Measurements from ENCODE around the gene IGFL3. TPM values are rescaled to one million over a fixed set of nuclear protein-coding genes. Genes with fewer than 3 reads are reported as not detected.
"Not testable (repeated sequence)": the region's sequence is repeated elsewhere in the genome, so short reads cannot be mapped to it uniquely, and the experiment has no call there.

Gene IGFL3
- total RNA-seq: not detected

GRCh38 chr19:46124638-46125115 is at the start of gene IGFL3:
IGFL3 (minus strand) TSS chr19:46124688; CDS start chr19:46124649, 39 bp downstream.
- Histone ChIP-seq H3K9ac (ENCODE audit: low read depth in 1 of 3, low read length in 3 of 3) (no peak within 1 kb of the TSS), H3K9me3 (ENCODE audit: control insufficient read depth in 3 of 3, low read length in 3 of 3) (no peaks in the 10 kb centered on the region), H3K27ac (ENCODE audit: low read depth, low read length) (no peak within 1 kb of the TSS), H3K4me1 (ENCODE audit: control insufficient read depth in 3 of 3, insufficient read depth in 3 of 3, low read length in 3 of 3) (no peaks in the 10 kb centered on the region), H3K27me3 (ENCODE audit: control insufficient read depth in 3 of 3, insufficient read depth in 3 of 3, low read length in 3 of 3) (peaks cover 5 to 15% (median 13%) of the 10 kb centered on the region in 3 donors), H3K36me3 (ENCODE audit: control insufficient read depth in 3 of 3, insufficient read depth in 3 of 3, low read length in 3 of 3) (no peaks in the 10 kb centered on the region), H3K4me3 (ENCODE audit: low read length in 3 of 3) (no peak within 1 kb of the TSS)

DNA sequence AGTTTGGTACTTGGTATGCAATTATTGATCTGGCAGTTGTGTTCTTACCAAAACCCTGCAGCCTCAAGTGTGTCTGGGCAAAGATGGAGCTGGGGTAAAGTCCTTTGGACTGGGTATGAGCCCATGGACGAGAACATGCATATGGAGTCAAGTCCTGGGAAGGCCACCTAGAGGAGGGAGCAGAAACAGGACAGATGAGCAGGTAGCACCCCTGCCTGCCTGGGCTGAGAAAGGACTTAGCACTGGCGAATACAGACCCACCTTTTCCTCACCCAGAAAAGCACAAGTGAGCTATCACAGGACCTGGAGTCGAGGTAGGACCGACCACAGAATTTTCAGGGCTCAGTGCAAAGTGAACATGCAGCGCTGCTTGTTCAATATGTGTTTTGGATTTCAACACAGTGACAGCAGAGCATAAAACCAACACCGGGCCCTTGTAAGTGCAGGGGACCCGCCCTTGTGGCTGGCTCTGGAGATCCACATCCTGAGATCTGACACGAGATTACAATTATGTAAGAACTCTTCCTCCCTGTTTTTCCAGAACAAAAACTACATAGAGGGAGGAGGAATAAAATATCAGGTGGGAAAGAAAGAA is 49.5 kb upstream of the IGFL3 start:
- Histone ChIP-seq H3K27ac (ENCODE audit: low read depth, low read length) (no peak overlapping the region), H3K4me1 (ENCODE audit: control insufficient read depth in 3 of 3, insufficient read depth in 3 of 3, low read length in 3 of 3) (no peaks in the 10 kb centered on the region), H3K36me3 (ENCODE audit: control insufficient read depth in 3 of 3, insufficient read depth in 3 of 3, low read length in 3 of 3) (no peaks in the 10 kb centered on the region), H3K27me3 (ENCODE audit: control insufficient read depth in 3 of 3, insufficient read depth in 3 of 3, low read length in 3 of 3) (peaks cover 9 to 19% (median 11%) of the 10 kb centered on the region in 3 donors), H3K4me3 (ENCODE audit: low read length in 3 of 3) (no peak overlapping the region), H3K9me3 (ENCODE audit: control insufficient read depth in 3 of 3, low read length in 3 of 3) (no peaks in the 10 kb centered on the region), H3K9ac (ENCODE audit: low read depth in 1 of 3, low read length in 3 of 3) (no peak overlapping the region)

DNA sequence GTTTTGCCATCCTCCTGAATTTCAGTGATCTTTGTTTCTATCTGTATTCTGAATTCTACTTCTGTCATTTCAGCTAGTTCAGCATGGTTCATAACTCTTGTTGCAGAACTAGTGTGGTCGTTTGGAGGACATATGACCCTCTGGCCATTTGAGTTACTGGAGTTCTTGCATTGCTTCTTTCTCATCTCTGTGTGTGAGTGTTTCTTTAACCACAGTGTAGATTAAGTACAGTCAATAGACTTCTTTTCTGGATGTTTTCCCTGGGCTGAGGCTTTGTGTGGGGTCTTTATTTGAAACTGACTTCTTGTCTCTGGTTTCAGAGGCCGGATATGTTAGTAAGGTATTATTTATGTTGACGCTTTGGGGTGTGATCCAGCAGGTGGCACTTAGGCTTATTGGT is 38.2 kb upstream of the IGFL3 start:
- no peaks in the 10 kb centered on the region for H3K36me3 ChIP-seq (ENCODE audit: control insufficient read depth in 3 of 3, insufficient read depth in 3 of 3, low read length in 3 of 3)
- no peak overlapping the region for H3K4me3 ChIP-seq (ENCODE audit: low read length in 3 of 3)
- H3K4me1 ChIP-seq (ENCODE audit: control insufficient read depth in 3 of 3, insufficient read depth in 3 of 3, low read length in 3 of 3): no peaks in the 10 kb centered on the region
- no peak overlapping the region for H3K9ac ChIP-seq (ENCODE audit: low read depth in 1 of 3, low read length in 3 of 3)
- peaks cover 5 to 14% (median 6%) of the 10 kb centered on the region in 3 donors for H3K27me3 ChIP-seq (ENCODE audit: control insufficient read depth in 3 of 3, insufficient read depth in 3 of 3, low read length in 3 of 3)
- H3K9me3 ChIP-seq (ENCODE audit: control insufficient read depth in 3 of 3, low read length in 3 of 3): no peaks in the 10 kb centered on the region
- no peak overlapping the region for H3K27ac ChIP-seq (ENCODE audit: low read depth, low read length)

DNA sequence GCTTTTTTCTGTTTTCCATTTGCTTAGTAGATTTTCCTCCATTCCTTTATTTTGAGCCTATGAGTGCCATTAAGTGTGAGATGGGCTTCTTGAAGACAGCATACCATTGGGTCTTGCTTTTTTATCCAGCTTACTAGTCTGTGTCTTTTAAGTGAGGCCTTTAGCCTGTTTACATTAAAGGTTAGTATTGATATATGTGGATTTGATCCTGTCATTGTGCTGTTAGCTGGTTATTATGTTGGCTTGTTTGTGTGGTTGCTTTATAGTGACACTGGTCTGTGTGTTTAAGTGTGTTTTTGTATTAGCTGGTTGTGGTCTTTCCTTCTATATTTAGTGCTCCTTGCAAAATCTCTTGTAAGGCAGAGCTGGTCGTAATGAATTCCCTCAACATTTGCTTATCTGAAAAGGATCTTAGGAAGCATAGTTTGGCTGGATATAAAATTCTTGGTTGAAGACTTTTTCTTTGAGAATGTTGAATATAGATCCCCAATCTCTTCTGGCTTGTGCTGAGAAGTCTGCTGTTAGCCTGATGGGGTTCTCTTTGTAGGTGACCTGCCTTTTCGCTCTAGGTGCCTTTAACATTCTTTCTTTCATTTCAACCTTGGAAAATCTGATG is 37.3 kb upstream of the IGFL3 start:
- H3K27me3 ChIP-seq (ENCODE audit: control insufficient read depth in 3 of 3, insufficient read depth in 3 of 3, low read length in 3 of 3): peaks cover 2 to 14% (median 5%) of the 10 kb centered on the region in 3 donors
- not testable (repeated sequence) for H3K9me3 ChIP-seq (ENCODE audit: control insufficient read depth in 3 of 3, low read length in 3 of 3); H3K4me1 ChIP-seq (ENCODE audit: control insufficient read depth in 3 of 3, insufficient read depth in 3 of 3, low read length in 3 of 3); H3K9ac ChIP-seq (ENCODE audit: low read depth in 1 of 3, low read length in 3 of 3); H3K27ac ChIP-seq (ENCODE audit: low read depth, low read length); H3K36me3 ChIP-seq (ENCODE audit: control insufficient read depth in 3 of 3, insufficient read depth in 3 of 3, low read length in 3 of 3); H3K4me3 ChIP-seq (ENCODE audit: low read length in 3 of 3)

DNA sequence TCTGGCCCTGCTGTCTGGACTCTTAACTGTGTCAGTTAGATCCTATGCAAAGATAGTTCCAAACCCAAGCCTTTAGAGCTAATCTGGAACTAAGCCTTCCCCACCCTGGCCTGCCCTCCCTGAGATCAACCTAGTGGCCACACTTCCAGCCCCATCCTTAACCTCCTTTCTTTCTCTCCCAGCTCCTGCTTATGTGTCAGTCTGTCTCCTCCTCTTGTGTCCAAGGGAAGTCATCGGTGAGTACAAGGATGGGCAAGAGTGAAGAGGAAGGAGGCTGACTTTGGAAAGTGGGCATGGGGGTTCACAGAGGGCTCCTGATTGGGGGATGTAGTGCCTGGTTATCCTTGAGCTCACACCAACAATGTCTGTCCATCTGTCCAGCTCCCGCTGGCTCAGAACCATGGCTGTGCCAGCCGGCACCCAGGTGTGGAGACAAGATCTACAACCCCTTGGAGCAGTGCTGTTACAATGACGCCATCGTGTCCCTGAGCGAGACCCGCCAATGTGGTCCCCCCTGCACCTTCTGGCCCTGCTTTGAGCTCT is 35.8 kb upstream of the IGFL3 start:
- no peaks in the 10 kb centered on the region for H3K36me3 ChIP-seq (ENCODE audit: control insufficient read depth in 3 of 3, insufficient read depth in 3 of 3, low read length in 3 of 3)
- peaks cover under 1 to 13% (median 5%) of the 10 kb centered on the region in 3 donors for H3K27me3 ChIP-seq (ENCODE audit: control insufficient read depth in 3 of 3, insufficient read depth in 3 of 3, low read length in 3 of 3)
- H3K9ac ChIP-seq (ENCODE audit: low read depth in 1 of 3, low read length in 3 of 3): no peak overlapping the region
- no peak overlapping the region for H3K27ac ChIP-seq (ENCODE audit: low read depth, low read length)
- no peaks in the 10 kb centered on the region for H3K4me1 ChIP-seq (ENCODE audit: control insufficient read depth in 3 of 3, insufficient read depth in 3 of 3, low read length in 3 of 3)
- no peaks in the 10 kb centered on the region for H3K9me3 ChIP-seq (ENCODE audit: control insufficient read depth in 3 of 3, low read length in 3 of 3)
- no peak overlapping the region for H3K4me3 ChIP-seq (ENCODE audit: low read length in 3 of 3)

DNA sequence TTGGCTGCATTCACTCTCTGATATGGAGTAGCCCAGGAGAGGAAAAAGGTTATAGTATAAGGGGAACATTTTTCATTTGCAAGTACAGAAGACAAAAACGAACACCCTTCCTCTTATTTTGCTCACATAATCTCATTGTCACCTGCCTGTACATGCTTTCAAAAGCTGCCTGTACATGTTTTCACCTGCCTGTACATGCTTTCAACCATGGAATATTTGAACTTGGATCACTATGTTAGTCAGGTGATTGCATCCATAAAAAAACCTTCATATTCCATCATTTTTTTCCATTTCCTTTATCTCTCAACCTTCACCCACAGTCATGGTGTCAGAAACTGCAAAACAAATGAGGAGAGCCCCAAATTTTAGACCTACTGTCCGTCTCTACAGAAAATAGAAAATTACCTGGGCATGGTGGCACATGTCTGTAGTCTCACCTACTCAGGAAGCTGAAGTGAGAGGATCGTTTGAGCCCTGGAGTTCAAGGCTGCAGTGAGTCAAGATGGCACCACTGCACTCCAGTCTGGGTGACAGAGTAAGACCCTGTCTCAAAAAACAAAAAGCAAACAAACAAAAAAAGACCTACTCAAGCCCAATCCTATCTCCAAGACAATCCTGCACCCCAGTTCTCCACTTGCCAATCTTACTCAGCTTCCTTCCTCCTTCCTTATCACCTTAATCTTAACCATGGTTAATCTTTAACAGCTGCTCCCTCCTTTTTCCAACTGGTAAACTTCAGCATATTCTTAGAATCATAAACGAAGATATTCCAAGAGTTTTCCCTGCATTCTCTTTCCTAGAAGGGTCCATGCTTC is 35.1 kb upstream of the IGFL3 start:
- Histone ChIP-seq H3K27me3 (ENCODE audit: control insufficient read depth in 3 of 3, insufficient read depth in 3 of 3, low read length in 3 of 3) (peaks cover 6 to 11% (median 7%) of the 10 kb centered on the region in 3 donors), H3K36me3 (ENCODE audit: control insufficient read depth in 3 of 3, insufficient read depth in 3 of 3, low read length in 3 of 3) (no peaks in the 10 kb centered on the region)

GRCh38 chr19:46155237-46155636 is 30.7 kb upstream of the IGFL3 start:
- no peaks in the 10 kb centered on the region for H3K4me1 ChIP-seq (ENCODE audit: control insufficient read depth in 3 of 3, insufficient read depth in 3 of 3, low read length in 3 of 3)
- no peaks in the 10 kb centered on the region for H3K9me3 ChIP-seq (ENCODE audit: control insufficient read depth in 3 of 3, low read length in 3 of 3)
- no peak overlapping the region for H3K4me3 ChIP-seq (ENCODE audit: low read length in 3 of 3)
- no peak overlapping the region for H3K9ac ChIP-seq (ENCODE audit: low read depth in 1 of 3, low read length in 3 of 3)
- no peak overlapping the region for H3K27ac ChIP-seq (ENCODE audit: low read depth, low read length)
- no peaks in the 10 kb centered on the region for H3K36me3 ChIP-seq (ENCODE audit: control insufficient read depth in 3 of 3, insufficient read depth in 3 of 3, low read length in 3 of 3)
- H3K27me3 ChIP-seq (ENCODE audit: control insufficient read depth in 3 of 3, insufficient read depth in 3 of 3, low read length in 3 of 3): peaks cover 9 to 10% (median 9%) of the 10 kb centered on the region in 3 donors

More for the DNA sequence above, 35.1 kb upstream of the IGFL3 start:
- Histone ChIP-seq H3K4me1 (ENCODE audit: control insufficient read depth in 3 of 3, insufficient read depth in 3 of 3, low read length in 3 of 3) (no peaks in the 10 kb centered on the region), H3K4me3 (ENCODE audit: low read length in 3 of 3) (no peak overlapping the region), H3K9ac (ENCODE audit: low read depth in 1 of 3, low read length in 3 of 3) (no peak overlapping the region), H3K9me3 (ENCODE audit: control insufficient read depth in 3 of 3, low read length in 3 of 3) (no peaks in the 10 kb centered on the region), H3K27ac (ENCODE audit: low read depth, low read length) (no peak overlapping the region)

GRCh38 chr19:46150606-46151005 is 26.1 kb upstream of the IGFL3 start:
- no peaks in the 10 kb centered on the region for H3K4me1 ChIP-seq (ENCODE audit: control insufficient read depth in 3 of 3, insufficient read depth in 3 of 3, low read length in 3 of 3)
- H3K27ac ChIP-seq (ENCODE audit: low read depth, low read length): no peak overlapping the region
- peaks cover 8 to 24% (median 10%) of the 10 kb centered on the region in 3 donors for H3K27me3 ChIP-seq (ENCODE audit: control insufficient read depth in 3 of 3, insufficient read depth in 3 of 3, low read length in 3 of 3)
- H3K36me3 ChIP-seq (ENCODE audit: control insufficient read depth in 3 of 3, insufficient read depth in 3 of 3, low read length in 3 of 3): no peaks in the 10 kb centered on the region
- H3K9me3 ChIP-seq (ENCODE audit: control insufficient read depth in 3 of 3, low read length in 3 of 3): no peaks in the 10 kb centered on the region
- no peak overlapping the region for H3K4me3 ChIP-seq (ENCODE audit: low read length in 3 of 3)
- H3K9ac ChIP-seq (ENCODE audit: low read depth in 1 of 3, low read length in 3 of 3): no peak overlapping the region

GRCh38 chr19:46147791-46148288 is 23.4 kb upstream of the IGFL3 start, which contains the start of gene IGFL2:
IGFL2 (plus strand) TSS chr19:46148238; CDS start chr19:46148279, 41 bp downstream.
- no peak within 1 kb of the TSS for H3K9ac ChIP-seq (ENCODE audit: low read depth in 1 of 3, low read length in 3 of 3)

More at GRCh38 chr19:46147791-46148288, 23.4 kb upstream of the IGFL3 start, which contains the start of gene IGFL2:
- Histone ChIP-seq H3K27ac (ENCODE audit: low read depth, low read length) (no peak within 1 kb of the TSS), H3K9me3 (ENCODE audit: control insufficient read depth in 3 of 3, low read length in 3 of 3) (no peaks in the 10 kb centered on the region), H3K4me3 (ENCODE audit: low read length in 3 of 3) (no peak within 1 kb of the TSS), H3K4me1 (ENCODE audit: control insufficient read depth in 3 of 3, insufficient read depth in 3 of 3, low read length in 3 of 3) (no peaks in the 10 kb centered on the region), H3K27me3 (ENCODE audit: control insufficient read depth in 3 of 3, insufficient read depth in 3 of 3, low read length in 3 of 3) (peaks cover 4 to 17% (median 8%) of the 10 kb centered on the region in 3 donors), H3K36me3 (ENCODE audit: control insufficient read depth in 3 of 3, insufficient read depth in 3 of 3, low read length in 3 of 3) (no peaks in the 10 kb centered on the region)
